ENCODE data around the gene ANKFN1.

Gene ANKFN1

DNA sequence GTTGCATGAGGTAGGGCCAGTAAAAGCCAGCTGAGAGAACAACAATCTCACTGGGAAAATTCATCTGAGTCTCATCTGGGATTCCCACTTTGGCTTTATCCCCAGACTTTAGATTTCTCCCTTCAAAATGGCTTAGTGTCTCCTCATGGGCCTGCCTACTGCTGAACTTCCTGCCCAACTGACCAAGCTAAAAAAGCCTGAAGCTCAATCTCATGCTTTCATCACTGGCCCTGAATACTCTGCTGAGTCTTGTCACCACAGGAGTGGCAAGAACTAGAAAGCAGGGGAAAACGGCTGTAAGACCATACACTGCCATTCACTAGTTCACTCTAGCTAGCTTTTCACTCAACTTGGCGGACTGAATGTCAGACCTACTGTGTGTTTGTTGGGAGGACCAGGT, 343.9 kb downstream of the ANKFN1 start:
- TF ChIP-seq, protein P1, sequence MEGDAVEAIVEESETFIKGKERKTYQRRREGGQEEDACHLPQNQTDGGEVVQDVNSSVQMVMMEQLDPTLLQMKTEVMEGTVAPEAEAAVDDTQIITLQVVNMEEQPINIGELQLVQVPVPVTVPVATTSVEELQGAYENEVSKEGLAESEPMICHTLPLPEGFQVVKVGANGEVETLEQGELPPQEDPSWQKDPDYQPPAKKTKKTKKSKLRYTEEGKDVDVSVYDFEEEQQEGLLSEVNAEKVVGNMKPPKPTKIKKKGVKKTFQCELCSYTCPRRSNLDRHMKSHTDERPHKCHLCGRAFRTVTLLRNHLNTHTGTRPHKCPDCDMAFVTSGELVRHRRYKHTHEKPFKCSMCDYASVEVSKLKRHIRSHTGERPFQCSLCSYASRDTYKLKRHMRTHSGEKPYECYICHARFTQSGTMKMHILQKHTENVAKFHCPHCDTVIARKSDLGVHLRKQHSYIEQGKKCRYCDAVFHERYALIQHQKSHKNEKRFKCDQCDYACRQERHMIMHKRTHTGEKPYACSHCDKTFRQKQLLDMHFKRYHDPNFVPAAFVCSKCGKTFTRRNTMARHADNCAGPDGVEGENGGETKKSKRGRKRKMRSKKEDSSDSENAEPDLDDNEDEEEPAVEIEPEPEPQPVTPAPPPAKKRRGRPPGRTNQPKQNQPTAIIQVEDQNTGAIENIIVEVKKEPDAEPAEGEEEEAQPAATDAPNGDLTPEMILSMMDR (IDR thresholded peaks at IDR 0.05; ENCODE audit: insufficient read depth, missing control alignments), result no peak
- FAIRE-seq (no peak), DNase-seq (ENCODE audit: insufficient read length, low spot score) (no peak)

DNA sequence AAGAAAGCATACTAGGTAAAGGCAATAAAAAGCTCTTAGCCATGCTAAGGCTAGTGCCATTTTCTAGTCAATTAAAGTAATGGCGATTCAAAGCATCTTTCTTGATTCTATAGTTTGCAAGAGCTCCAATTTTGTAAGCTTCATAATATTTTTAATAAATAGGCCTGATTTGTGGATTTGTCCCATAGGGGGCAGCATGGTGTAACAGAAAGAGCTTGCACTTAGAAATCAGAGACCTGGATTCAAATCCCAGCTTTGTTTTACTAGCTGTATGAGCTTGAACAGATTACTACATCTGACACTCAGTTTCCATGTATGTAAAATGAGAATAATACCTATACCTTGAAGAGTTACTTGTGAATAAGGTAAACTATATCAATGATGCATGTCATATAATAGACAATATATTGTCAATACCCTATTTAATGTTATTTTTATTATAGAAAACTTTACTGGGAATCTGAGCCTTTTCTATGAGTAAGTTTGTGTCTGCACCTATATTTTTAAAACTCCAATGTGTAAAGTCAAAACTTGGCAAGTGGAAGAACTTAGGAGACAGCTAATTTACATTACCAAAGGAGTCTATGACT, 346.6 kb downstream of the ANKFN1 start:
- TF ChIP-seq, protein P1 (IDR thresholded peaks at IDR 0.05; ENCODE audit: insufficient read depth, missing control alignments), result peak; percentile 72
- DNase-seq (ENCODE audit: insufficient read length, low spot score) (no peak), FAIRE-seq (no peak)

DNA sequence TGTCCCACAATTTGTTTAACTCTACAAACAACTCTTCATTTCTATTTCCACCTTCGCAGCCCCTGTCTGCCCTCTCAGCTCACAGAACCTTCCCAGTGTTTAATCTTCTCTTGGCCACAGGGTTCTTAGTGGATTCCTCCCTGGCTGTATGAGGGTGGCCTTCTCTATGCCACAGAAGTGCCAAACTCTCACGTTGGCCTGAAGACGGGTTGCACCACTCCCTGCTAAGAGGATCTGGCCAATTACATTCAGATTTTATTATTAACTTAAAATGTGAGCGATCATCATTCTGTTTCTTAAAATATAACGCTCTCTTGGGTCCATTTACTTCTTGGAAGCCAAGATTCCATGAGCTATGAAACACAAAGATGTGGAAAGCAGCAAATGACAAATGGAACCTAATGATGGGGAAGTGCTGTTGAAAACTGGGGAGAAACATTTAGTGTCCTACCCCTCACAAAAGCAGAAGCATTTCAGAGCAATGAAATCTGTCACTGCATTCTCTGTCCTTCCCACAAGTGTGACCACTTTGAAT, 348.9 kb downstream of the ANKFN1 start:
- DNase-seq (ENCODE audit: insufficient read length, low spot score), result no peak
- TF ChIP-seq, protein P1 (IDR thresholded peaks at IDR 0.05; ENCODE audit: insufficient read depth, missing control alignments), result no peak
- no peak for FAIRE-seq

DNA sequence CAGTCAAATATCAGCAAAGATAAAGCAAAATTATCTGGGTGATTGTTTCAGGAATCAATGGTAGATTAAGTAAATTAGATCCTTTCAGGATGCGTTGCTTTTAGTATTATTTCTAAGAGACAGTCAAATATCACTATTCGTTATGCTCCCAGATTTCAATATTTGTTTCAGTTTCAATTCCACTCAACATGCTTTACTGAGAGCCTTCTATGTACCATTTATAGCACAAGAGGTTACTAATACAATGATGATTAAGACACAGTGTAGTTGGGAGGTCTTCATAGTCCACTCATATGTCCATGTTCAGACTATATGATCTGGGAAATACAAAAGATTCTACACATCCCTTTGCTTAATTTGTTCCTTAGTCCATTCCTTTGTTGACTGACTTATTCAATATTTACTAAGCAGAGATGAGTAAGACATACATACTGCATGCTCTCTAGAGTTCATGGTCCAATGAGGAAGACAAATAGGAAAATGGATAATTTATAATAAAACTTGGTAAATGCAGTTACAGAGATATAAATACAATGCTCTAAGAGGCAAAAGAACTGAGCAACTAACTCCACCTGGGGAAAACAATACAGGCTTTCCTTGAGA, 352.0 kb downstream of the ANKFN1 start:
- FAIRE-seq (no peak), DNase-seq (ENCODE audit: insufficient read length, low spot score) (no peak)
- TF ChIP-seq, protein P1 (IDR thresholded peaks at IDR 0.05; ENCODE audit: insufficient read depth, missing control alignments), result no peak

DNA sequence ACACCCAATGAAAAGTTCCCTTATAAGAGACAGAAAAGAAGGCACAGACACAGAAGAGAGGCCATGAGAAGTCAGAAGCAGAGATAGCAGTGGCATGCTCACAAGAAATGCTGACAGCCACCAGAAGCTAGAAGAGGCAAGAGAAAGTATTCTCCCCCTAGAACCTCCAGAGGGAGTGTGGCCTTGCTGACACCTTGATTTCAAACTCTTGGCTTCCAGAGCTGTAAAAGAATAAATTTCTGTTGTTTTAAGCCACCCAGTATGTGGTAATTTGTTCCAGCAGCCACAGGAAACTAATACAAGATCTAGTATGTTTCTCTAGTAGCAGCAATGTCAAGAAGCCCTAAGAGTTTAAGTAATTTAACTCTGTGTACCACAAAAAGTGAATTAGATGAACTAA, 353.1 kb downstream of the ANKFN1 start:
- DNase-seq (ENCODE audit: insufficient read length, low spot score), result no peak

DNA sequence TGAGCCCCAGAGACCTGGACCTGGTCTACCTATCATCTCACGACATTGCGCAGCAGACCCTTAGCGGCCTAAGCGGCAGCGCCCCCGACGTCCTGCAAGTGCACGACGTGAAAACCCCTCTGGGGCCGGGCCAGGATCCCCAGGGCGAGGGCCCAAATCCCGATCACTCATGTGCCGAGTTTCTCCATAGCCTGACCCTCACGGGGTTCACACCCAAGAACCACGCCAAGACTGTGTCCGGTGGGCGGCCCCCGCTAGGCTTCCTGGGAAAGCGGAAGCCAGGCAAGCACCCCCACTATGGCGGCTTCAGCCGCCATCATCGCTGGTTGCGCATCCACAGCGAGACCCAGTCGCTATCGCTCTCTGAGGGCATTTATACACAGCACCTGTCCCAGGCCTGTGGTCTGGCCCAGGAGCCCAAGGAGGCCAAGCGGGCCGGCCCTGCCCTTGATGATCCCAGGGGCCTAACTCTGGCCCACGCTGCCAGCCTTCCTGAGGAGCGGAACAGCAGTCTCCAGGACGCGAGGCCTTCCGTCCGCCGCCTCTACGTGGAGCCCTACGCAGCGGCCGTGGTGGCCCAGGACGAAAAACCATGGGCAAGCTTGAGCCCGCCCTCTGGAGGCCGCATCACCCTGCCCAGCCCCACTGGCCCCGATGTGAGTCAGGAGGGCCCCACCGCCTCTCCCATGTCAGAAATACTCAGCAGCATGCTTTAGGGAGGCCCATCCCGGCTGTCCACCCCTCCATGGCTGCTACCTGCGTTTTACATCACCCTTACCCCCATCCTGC, 357.5 kb downstream of the ANKFN1 start:
- TF ChIP-seq, protein P1 (IDR thresholded peaks at IDR 0.05; ENCODE audit: insufficient read depth, missing control alignments), result no peak
- DNase-seq (ENCODE audit: insufficient read length, low spot score) (no peak), FAIRE-seq (no peak)

More for the DNA sequence above, 353.1 kb downstream of the ANKFN1 start:
- FAIRE-seq, result no peak
- TF ChIP-seq, protein P1 (IDR thresholded peaks at IDR 0.05; ENCODE audit: insufficient read depth, missing control alignments), result no peak

All from D721Med (cell line).